IMR-90 (cell line): ENCODE measurements around the gene NUP98. TPM values are rescaled to one million over a fixed set of nuclear protein-coding genes. Genes with fewer than 3 reads are reported as not detected.

Experiments
- ATAC-seq: fragments of 200-7000 bp; cut with Tn5 transposase; 2 replicates; pipeline ENCODE4 v1.9.1; 2020; ENCODE audit warnings: low read depth, mild to moderate bottlenecking, moderate library complexity
- BruUV-seq: library from RNA; stranded (reverse); fragments of 400-500 nt; replicated peaks from 2 replicates; lab custom pipeline; 2021; lab: Mats Ljungman, UMichigan
- CTCF ChIA-PET: fragments of 300-600 bp; formaldehyde crosslinking; extraction: SDS; loops from one replicate; lab custom pipeline; 2021; ENCODE audit warnings: antibody characterized with exemption; lab: Yijun Ruan, JAX
- POLR2A ChIA-PET: fragments of 300-600 bp; sonication (Branson Sonifier 250); formaldehyde crosslinking; loops from one replicate; lab custom pipeline; 2022; ENCODE audit warnings: antibody characterized with exemption; ENCODE audit not compliant: unreplicated experiment; lab: Charles Lee
- DNase-seq: peaks from one replicate; pipeline ENCODE4 v3.0.0; 2013
- H2AFZ ChIP-seq: replicated peaks from 2 replicates; pipeline ENCODE3; 2013; ENCODE audit warnings: low read length, mild to moderate bottlenecking; ENCODE audit not compliant: poor library complexity
- H2AK5ac ChIP-seq: 2 replicates; pipeline ENCODE4 v1.6.1; 2013; ENCODE audit warnings: low read depth, low read length, inconsistent platforms
- H2AK9ac ChIP-seq: replicated peaks from 2 replicates; pipeline ENCODE3; 2013; ENCODE audit warnings: mild to moderate bottlenecking, low read depth, low read length, moderate library complexity; ENCODE audit not compliant: poor library complexity
- H2BK120ac ChIP-seq: 2 replicates; pipeline ENCODE4 v1.6.1; 2013; ENCODE audit warnings: low read depth, low read length, inconsistent platforms
- H2BK15ac ChIP-seq: 3 replicates; pipeline ENCODE4 v1.6.1; 2013; ENCODE audit warnings: low read depth, low read length, inconsistent platforms
- H2BK20ac ChIP-seq: 2 replicates; pipeline ENCODE4 v1.6.1; 2013; ENCODE audit warnings: low read depth, mild to moderate bottlenecking, inconsistent platforms, low read length, moderate library complexity
- H2BK5ac ChIP-seq: 2 replicates; pipeline ENCODE4 v1.6.1; 2013; ENCODE audit warnings: mild to moderate bottlenecking, low read depth, low read length, inconsistent platforms; ENCODE audit not compliant: poor library complexity, severe bottlenecking
- H3K14ac ChIP-seq: replicated peaks from 2 replicates; pipeline ENCODE4 v1.6.1; 2013; ENCODE audit warnings: low read depth, low read length, inconsistent platforms
- H3K18ac ChIP-seq: 2 replicates; pipeline ENCODE4 v1.6.1; 2013; ENCODE audit warnings: low read depth, low read length, control low read depth
- H3K23ac ChIP-seq: 2 replicates; pipeline ENCODE4 v1.6.1; 2013; ENCODE audit warnings: low read depth, low read length, inconsistent platforms
- H3K27ac ChIP-seq: 2 replicates; pipeline ENCODE4 v1.5.1; 2013; ENCODE audit warnings: mild to moderate bottlenecking, control low read depth, low read length; ENCODE audit not compliant: insufficient read depth
- H3K27me3 ChIP-seq: 2 replicates; pipeline ENCODE4 v1.6.1; 2013; ENCODE audit warnings: low read length; ENCODE audit not compliant: control insufficient read depth, insufficient read depth
- H3K36me3 ChIP-seq: 2 replicates; pipeline ENCODE4 v1.6.1; 2013; ENCODE audit warnings: low read length, mixed read lengths; ENCODE audit not compliant: control insufficient read depth, insufficient read depth
- H3K4ac ChIP-seq: 2 replicates; pipeline ENCODE4 v1.6.1; 2013; ENCODE audit warnings: low read depth, low read length, inconsistent platforms
- H3K4me1 ChIP-seq: 2 replicates; pipeline ENCODE4 v1.6.1; 2013; ENCODE audit warnings: low read length, mixed read lengths; ENCODE audit not compliant: control insufficient read depth, insufficient read depth
- H3K4me2 ChIP-seq: 2 replicates; pipeline ENCODE4 v1.6.1; 2013; ENCODE audit warnings: low read depth, mild to moderate bottlenecking, control low read depth, low read length, moderate library complexity
- H3K4me3 ChIP-seq: 2 replicates; pipeline ENCODE4 v1.5.1; 2013; ENCODE audit warnings: low read depth, mild to moderate bottlenecking, control low read depth, low read length, moderate library complexity; ENCODE audit not compliant: insufficient read depth
- H3K56ac ChIP-seq: 2 replicates; pipeline ENCODE4 v1.6.1; 2013; ENCODE audit warnings: low read length, inconsistent platforms; ENCODE audit not compliant: insufficient read depth; ENCODE audit errors: extremely low read depth
- H3K79me1 ChIP-seq, 2 experiments: 2 replicates each; pipeline ENCODE4 v1.6.1; 2013; ENCODE audit warnings: low read length in 2 of 2, inconsistent platforms in 1 of 2, low read depth in 1 of 2
- H3K9ac ChIP-seq: 2 replicates; pipeline ENCODE4 v1.6.1; 2013; ENCODE audit warnings: low read depth, low read length, control low read depth
- H3K9me1 ChIP-seq: 2 replicates; pipeline ENCODE4 v1.6.1; 2013; ENCODE audit warnings: low read length, inconsistent platforms; ENCODE audit not compliant: insufficient read depth
- H3K9me3 ChIP-seq: 2 replicates; pipeline ENCODE4 v1.6.1; 2013; ENCODE audit warnings: low read length; ENCODE audit not compliant: control insufficient read depth, insufficient read depth
- H4K20me1 ChIP-seq: 2 replicates; pipeline ENCODE4 v1.6.1; 2013; ENCODE audit warnings: low read length, inconsistent platforms; ENCODE audit not compliant: insufficient read depth
- H4K5ac ChIP-seq: 2 replicates; pipeline ENCODE4 v1.6.1; 2013; ENCODE audit warnings: mild to moderate bottlenecking, low read depth, low read length, control low read depth
- H4K8ac ChIP-seq, 2 experiments: 2 replicates each; pipeline ENCODE4 v1.6.1; 2013; ENCODE audit warnings: low read depth in 2 of 2, low read length in 2 of 2, control low read depth in 1 of 2, inconsistent platforms in 1 of 2
- H4K91ac ChIP-seq: 2 replicates; pipeline ENCODE4 v1.6.1; 2013; ENCODE audit warnings: low read depth, low read length, inconsistent platforms; ENCODE audit not compliant: insufficient read depth
- CHD1 ChIP-seq: IDR thresholded peaks from 2 replicates; pipeline ENCODE4 v1.6.1; 2012; ENCODE audit warnings: low read depth, low read length, improper control_type of control experiment
- FOS ChIP-seq: fragments of 150-350 bp; IDR thresholded peaks from 2 replicates; pipeline ENCODE4 v1.6.1; 2016; ENCODE audit warnings: low read depth, low read length
- MAZ ChIP-seq: IDR thresholded peaks from 2 replicates; pipeline ENCODE4 v1.6.1; 2012; ENCODE audit warnings: low read depth, mild to moderate bottlenecking, low read length, improper control_type of control experiment, moderate library complexity, borderline replicate concordance
- MXI1 ChIP-seq: IDR thresholded peaks from 2 replicates; pipeline ENCODE4 v1.6.1; 2012; ENCODE audit warnings: low read depth, mild to moderate bottlenecking, low read length, moderate library complexity, borderline replicate concordance
- RAD21 ChIP-seq: IDR thresholded peaks from 2 replicates; pipeline ENCODE4 v1.6.1; 2012; ENCODE audit warnings: low read length, improper control_type of control experiment
- RCOR1 ChIP-seq: IDR thresholded peaks from 2 replicates; pipeline ENCODE4 v1.6.1; 2012; ENCODE audit warnings: mild to moderate bottlenecking, low read length, improper control_type of control experiment; ENCODE audit not compliant: insufficient replicate concordance
- RFX5 ChIP-seq: IDR thresholded peaks from 2 replicates; pipeline ENCODE4 v1.8.0; 2012; ENCODE audit warnings: low read depth, mild to moderate bottlenecking, low read length, moderate library complexity
- SMC3 ChIP-seq: fragments of 150-350 bp; IDR thresholded peaks from 2 replicates; pipeline ENCODE4 v1.6.1; 2016; ENCODE audit warnings: low read depth, mild to moderate bottlenecking, antibody characterized with exemption, low read length, moderate library complexity
- WGBS, 2 experiments: methylation state at CpG; one replicate each; pipeline versions ENCODE4 v1.1.5 to v1.1.7; 2013; ENCODE audit warnings: missing lambda C conversion rate in 2 of 2; ENCODE audit not compliant: insufficient read length in 1 of 2; ENCODE audit errors: extremely low coverage in 2 of 2; 5-methylcytosine and 5-hydroxymethylcytosine counted together
- dilution Hi-C: fragments of 300-500 bp; cut with HindIII; formaldehyde crosslinking; loops from one replicate; pipeline ENCODE4 v1.14.3; 2018; ENCODE audit warnings: low sequenced_read_pairs; ENCODE audit not compliant: unreplicated experiment
- in situ Hi-C: fragments of 300-500 bp; cut with MboI; formaldehyde crosslinking; loops from 3 replicates; pipeline ENCODE4 v1.14.3; 2019; ENCODE audit warnings: low sequenced_read_pairs, inconsistent platforms, mixed read lengths
- intact Hi-C: fragments of 100-400 bp; cut with micrococcal nuclease; formaldehyde crosslinking; loops from 2 replicates; pipeline ENCODE4 v1.10.0; 2022
- polyA plus RNA-seq, 3 experiments: library from polyadenylated mRNA; depleted of rRNA; stranded (reverse); fragments of >200 nt; gene quantifications; 2 replicates each; pipeline ENCODE4 v1.2.3, GENCODE V29; 2012; ENCODE audit warnings: low replicate concordance in 1 of 3
- total RNA-seq: library from RNA; depleted of rRNA; stranded (reverse); fragments of >200 nt; gene quantifications from 2 replicates; pipeline ENCODE4 v1.2.3, GENCODE V29; 2012
- TF ChIP-seq, protein P1 (sequence below): fragments of 150-350 bp; IDR thresholded peaks from 2 replicates; pipeline ENCODE4 v1.6.1; 2016; ENCODE audit warnings: low read depth, mild to moderate bottlenecking, low read length, moderate library complexity, borderline replicate concordance
- TF ChIP-seq, protein P2 (sequence below): conservative IDR thresholded peaks from 2 replicates; pipeline ENCODE4 v1.5.1; 2012; ENCODE audit warnings: mild to moderate bottlenecking, low read depth, low read length, improper control_type of control experiment
- TF ChIP-seq, protein P3 (sequence below): fragments of 150-350 bp; IDR thresholded peaks from 2 replicates; pipeline ENCODE4 v1.6.1; 2017; ENCODE audit warnings: mild to moderate bottlenecking, antibody characterized with exemption, low read length, low read depth

The NUP98 gene
- total and polyA plus RNA-seq, 2 of the 4 experiments (the other 2 are of a cell fraction), result 103 to 138 TPM

DNA sequence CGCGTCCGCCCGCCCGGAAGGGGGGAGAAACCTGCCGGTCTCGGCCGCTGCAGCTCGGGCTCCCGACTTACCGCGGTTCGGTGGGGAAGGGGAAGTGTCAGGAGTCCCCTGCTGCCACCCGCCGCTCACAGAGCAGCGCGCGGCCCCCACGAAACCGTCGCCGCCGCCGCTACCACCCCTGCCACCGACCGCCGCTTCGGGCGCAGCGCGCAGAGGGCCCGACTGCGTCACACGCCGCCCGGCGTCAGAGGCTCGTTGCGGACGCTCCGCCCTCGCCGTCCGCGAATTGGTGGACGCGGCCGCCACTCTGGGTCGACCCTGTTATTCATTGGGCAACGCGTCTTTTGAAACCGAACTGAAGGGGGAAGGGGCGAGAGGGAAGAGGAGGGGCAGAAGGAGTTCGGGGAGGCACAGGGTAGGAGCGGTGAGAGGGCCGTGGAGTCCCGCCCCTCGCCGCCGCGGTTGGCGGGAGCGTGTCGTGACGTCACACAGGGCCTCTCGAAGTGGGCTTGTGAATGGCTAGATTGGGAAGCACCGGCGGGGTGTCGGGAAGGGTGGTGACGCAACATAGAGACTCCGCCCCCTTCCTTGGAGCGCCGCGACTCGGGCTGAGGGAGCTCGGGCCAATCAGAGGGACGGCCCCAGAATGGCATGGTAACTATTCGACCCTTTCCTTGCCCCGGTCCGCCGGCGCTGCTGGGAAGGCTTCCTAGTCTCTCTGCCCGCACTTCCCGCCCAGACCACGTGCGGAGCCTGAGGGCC lies at the start of gene NUP98 (continued):
- TF ChIP-seq, protein P1, sequence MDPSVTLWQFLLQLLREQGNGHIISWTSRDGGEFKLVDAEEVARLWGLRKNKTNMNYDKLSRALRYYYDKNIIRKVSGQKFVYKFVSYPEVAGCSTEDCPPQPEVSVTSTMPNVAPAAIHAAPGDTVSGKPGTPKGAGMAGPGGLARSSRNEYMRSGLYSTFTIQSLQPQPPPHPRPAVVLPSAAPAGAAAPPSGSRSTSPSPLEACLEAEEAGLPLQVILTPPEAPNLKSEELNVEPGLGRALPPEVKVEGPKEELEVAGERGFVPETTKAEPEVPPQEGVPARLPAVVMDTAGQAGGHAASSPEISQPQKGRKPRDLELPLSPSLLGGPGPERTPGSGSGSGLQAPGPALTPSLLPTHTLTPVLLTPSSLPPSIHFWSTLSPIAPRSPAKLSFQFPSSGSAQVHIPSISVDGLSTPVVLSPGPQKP, result no peak
- TF ChIP-seq RFX5, result no peak
- TF ChIP-seq FOS, result peak; percentile 34; the same call in 1 of the 2 replicates
- no peak for TF ChIP-seq RCOR1

DNA sequence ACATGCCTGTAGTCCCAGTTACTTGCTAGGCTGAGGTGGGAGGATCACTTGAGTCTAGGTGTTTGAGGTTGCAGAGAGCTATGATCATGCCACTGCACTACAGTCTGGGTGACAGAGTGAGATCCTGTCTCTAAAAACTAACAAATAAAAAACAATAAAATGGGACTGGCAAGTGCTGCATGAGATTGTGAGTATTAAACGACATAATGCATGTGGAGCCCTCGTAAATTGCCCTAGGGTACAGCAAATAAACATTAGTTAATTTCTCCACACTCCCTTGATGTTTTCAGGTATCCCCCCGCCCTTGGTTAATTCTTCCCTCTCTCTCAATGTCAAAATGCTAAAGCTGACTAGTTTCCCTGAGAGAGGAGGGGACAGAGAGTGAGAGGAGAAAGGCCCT lies 48.3 kb upstream of the NUP98 start:
- in situ Hi-C loops (loop anchor here (5.0 kb wide), 1 partner anchor 227 kb away; no protein-coding TSS in a partner anchor), dilution Hi-C loops (no loop called here), intact Hi-C loops (no loop called here)
- no peak overlapping the region for H2BK15ac ChIP-seq
- DNase-seq, result no peak
- no peaks in the 10 kb centered on the region for H3K9me1 ChIP-seq
- no peaks in the 10 kb centered on the region for H3K4me1 ChIP-seq
- no peaks in the 10 kb centered on the region; the same call in 1 of the 2 replicates for H3K27me3 ChIP-seq
- no peak overlapping the region for H4K5ac ChIP-seq
- H3K9ac ChIP-seq, result no peak overlapping the region
- H3K4ac ChIP-seq, result no peak overlapping the region
- WGBS, 2 experiments, result no CpG with 5 or more reads among the region's 3 CpGs
- no peak overlapping the region for H2AK5ac ChIP-seq
- no peak overlapping the region for H3K14ac ChIP-seq
- CTCF ChIA-PET, result interaction anchor here (0.7 kb wide), 1 partner anchor 227 kb away, joined by 3 read pairs; no protein-coding TSS in a partner anchor
- no peak overlapping the region for H2BK5ac ChIP-seq
- no peak overlapping the region for H3K56ac ChIP-seq
- no peak overlapping the region for H3K27ac ChIP-seq
- H2AFZ ChIP-seq, result no peak overlapping the region
- H2BK20ac ChIP-seq, result no peak overlapping the region
- POLR2A ChIA-PET, result no interaction called here
- no peaks in the 10 kb centered on the region for H4K20me1 ChIP-seq
- H3K9me3 ChIP-seq, result no peaks in the 10 kb centered on the region
- H3K4me3 ChIP-seq, result no peak overlapping the region
- ATAC-seq, result no peak
- H4K91ac ChIP-seq, result no peak overlapping the region
- H3K18ac ChIP-seq, result no peak overlapping the region
- H3K23ac ChIP-seq, result no peak overlapping the region
- H2BK120ac ChIP-seq, result no peak overlapping the region
- no peaks in the 10 kb centered on the region for H3K36me3 ChIP-seq
- BruUV-seq, result no TSS peak
- peaks cover 0 to 4% of the 10 kb centered on the region in 2 experiments; a peak in 1 of 4 replicates for H3K79me1 ChIP-seq
- no peak overlapping the region for H3K4me2 ChIP-seq
- H4K8ac ChIP-seq, result no peak overlapping the region
- no peak overlapping the region for H2AK9ac ChIP-seq
- TF ChIP-seq RFX5 (no peak), RCOR1 (no peak), MAZ (no peak), SMC3 (no peak), FOS (no peak), CHD1 (no peak), RAD21 (no peak), MXI1 (no peak)
- TF ChIP-seq, protein P2, sequence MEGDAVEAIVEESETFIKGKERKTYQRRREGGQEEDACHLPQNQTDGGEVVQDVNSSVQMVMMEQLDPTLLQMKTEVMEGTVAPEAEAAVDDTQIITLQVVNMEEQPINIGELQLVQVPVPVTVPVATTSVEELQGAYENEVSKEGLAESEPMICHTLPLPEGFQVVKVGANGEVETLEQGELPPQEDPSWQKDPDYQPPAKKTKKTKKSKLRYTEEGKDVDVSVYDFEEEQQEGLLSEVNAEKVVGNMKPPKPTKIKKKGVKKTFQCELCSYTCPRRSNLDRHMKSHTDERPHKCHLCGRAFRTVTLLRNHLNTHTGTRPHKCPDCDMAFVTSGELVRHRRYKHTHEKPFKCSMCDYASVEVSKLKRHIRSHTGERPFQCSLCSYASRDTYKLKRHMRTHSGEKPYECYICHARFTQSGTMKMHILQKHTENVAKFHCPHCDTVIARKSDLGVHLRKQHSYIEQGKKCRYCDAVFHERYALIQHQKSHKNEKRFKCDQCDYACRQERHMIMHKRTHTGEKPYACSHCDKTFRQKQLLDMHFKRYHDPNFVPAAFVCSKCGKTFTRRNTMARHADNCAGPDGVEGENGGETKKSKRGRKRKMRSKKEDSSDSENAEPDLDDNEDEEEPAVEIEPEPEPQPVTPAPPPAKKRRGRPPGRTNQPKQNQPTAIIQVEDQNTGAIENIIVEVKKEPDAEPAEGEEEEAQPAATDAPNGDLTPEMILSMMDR, result no peak
- TF ChIP-seq, protein P3, sequence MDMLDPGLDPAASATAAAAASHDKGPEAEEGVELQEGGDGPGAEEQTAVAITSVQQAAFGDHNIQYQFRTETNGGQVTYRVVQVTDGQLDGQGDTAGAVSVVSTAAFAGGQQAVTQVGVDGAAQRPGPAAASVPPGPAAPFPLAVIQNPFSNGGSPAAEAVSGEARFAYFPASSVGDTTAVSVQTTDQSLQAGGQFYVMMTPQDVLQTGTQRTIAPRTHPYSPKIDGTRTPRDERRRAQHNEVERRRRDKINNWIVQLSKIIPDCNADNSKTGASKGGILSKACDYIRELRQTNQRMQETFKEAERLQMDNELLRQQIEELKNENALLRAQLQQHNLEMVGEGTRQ, result no peak
